HepG2 (cell line): Measurements from ENCODE around the gene EIF4ENIF1. TPM values are rescaled to one million over a fixed set of nuclear protein-coding genes. Genes with fewer than 3 reads are reported as not detected.

Experiments used
- ATAC-seq: fragments of 200-7000 bp; cut with Tn5 transposase; 3 replicates; pipeline ENCODE4 v1.9.1; 2020; ENCODE audit warnings: mild to moderate bottlenecking, moderate library complexity
- BruUV-seq: library from RNA; stranded (reverse); fragments of 400-500 nt; replicated peaks from 2 replicates; lab custom pipeline; 2021; lab: Mats Ljungman, UMichigan
- CTCF ChIA-PET: fragments of 300-600 bp; formaldehyde crosslinking; extraction: SDS; loops from one replicate; lab custom pipeline; 2021; ENCODE audit warnings: low total read pairs, inconsistent platforms, low intra/inter-chr PET ratio; lab: Yijun Ruan, JAX
- POLR2A ChIA-PET: fragments of 350-600 bp; sonication (Branson Sonifier 250); formaldehyde crosslinking; loops from one replicate; lab custom pipeline; 2020; ENCODE audit warnings: antibody characterized with exemption, inconsistent platforms; lab: Yijun Ruan, JAX
- DNase-seq: peaks from one replicate; pipeline ENCODE4 v3.0.0-alpha.2; 2015; ENCODE audit warnings: low spot score
- FAIRE-seq: peaks from 3 replicates; lab custom pipeline; 2011; peaks lifted over from hg19 to GRCh38; lab: Jason Lieb, UNC
- H2AFZ ChIP-seq: one replicate; pipeline ENCODE4 v1.6.1; 2011; ENCODE audit warnings: low read length, inconsistent platforms
- H3K27ac ChIP-seq: fragments of 300-600 bp; 3 replicates; pipeline ENCODE4 v1.8.0; 2011; ENCODE audit warnings: mixed run types, mild to moderate bottlenecking, mixed read lengths, low read length, inconsistent platforms; ENCODE audit not compliant: insufficient read depth; ENCODE audit errors: extremely low read length
- H3K27me3 ChIP-seq, 2 experiments: fragments of 200-600 bp in 1 of 2; 2 replicates in 1 of 2; 3 replicates in 1 of 2; pipeline versions ENCODE4 v1.6.0 to v1.8.0; 2011; ENCODE audit warnings: low read length in 2 of 2, mild to moderate bottlenecking in 2 of 2, moderate library complexity in 2 of 2, inconsistent platforms in 1 of 2; ENCODE audit not compliant: insufficient read depth in 2 of 2, control insufficient read depth in 1 of 2
- H3K36me3 ChIP-seq, 2 experiments: fragments of 200-600 bp in 1 of 2; replicated peaks in 1 of 2; 2 replicates in 1 of 2; 3 replicates in 1 of 2; pipeline versions ENCODE4 v1.5.1 to v1.8.0; 2011; ENCODE audit warnings: low read length in 2 of 2, inconsistent platforms in 1 of 2; ENCODE audit not compliant: insufficient read depth in 2 of 2, control insufficient read depth in 1 of 2
- H3K4me1 ChIP-seq: 2 replicates; pipeline ENCODE4 v1.5.1; 2012; ENCODE audit warnings: low read length, inconsistent platforms; ENCODE audit not compliant: insufficient read depth
- H3K4me2 ChIP-seq: 2 replicates; pipeline ENCODE4 v1.6.0; 2011; ENCODE audit warnings: low read depth, low read length, inconsistent platforms
- H3K4me3 ChIP-seq, 3 experiments: fragments of 200-600 bp in 1 of 3; sonication (generic), shearing (Covaris generic) in 1 of 3; replicated peaks in 1 of 3; 2 replicates each; pipeline ENCODE4 v1.5.1; 2011 to 2016; ENCODE audit warnings: low read length in 3 of 3, inconsistent platforms in 2 of 3, low read depth in 2 of 3, mild to moderate bottlenecking in 2 of 3, control low read depth in 1 of 3, mixed read lengths in 1 of 3; ENCODE audit not compliant: insufficient read depth in 1 of 3
- H3K79me2 ChIP-seq: one replicate; pipeline ENCODE4 v1.6.1; 2011; ENCODE audit warnings: low read length, inconsistent platforms; ENCODE audit not compliant: insufficient read depth
- H3K9ac ChIP-seq: 2 replicates; pipeline ENCODE4 v1.6.0; 2011; ENCODE audit warnings: mild to moderate bottlenecking, low read depth, low read length, inconsistent platforms; ENCODE audit not compliant: insufficient read depth
- H3K9me3 ChIP-seq: 2 replicates; pipeline ENCODE4 v1.5.1; 2012; ENCODE audit warnings: mild to moderate bottlenecking, low read length
- H4K20me1 ChIP-seq: 2 replicates; pipeline ENCODE4 v1.6.0; 2011; ENCODE audit warnings: inconsistent platforms, mild to moderate bottlenecking, low read length, moderate library complexity; ENCODE audit not compliant: insufficient read depth
- BCL3 ChIP-seq: sonication (generic); formaldehyde crosslinking; IDR thresholded peaks from 2 replicates; pipeline ENCODE4 v1.5.1; 2020; ENCODE audit warnings: mild to moderate bottlenecking, missing genetic modification reagents, moderate library complexity
- HDAC6 ChIP-seq: fragments of 200-600 bp; sonication (generic); IDR thresholded peaks from 2 replicates; pipeline ENCODE4 v1.7.0; 2017; ENCODE audit warnings: mild to moderate bottlenecking, antibody characterized with exemption, low read length, low read depth
- HNRNPK ChIP-seq: fragments of 200-400 bp; formaldehyde crosslinking; IDR thresholded peaks from 2 replicates; pipeline ENCODE4 v1.6.1; 2018; ENCODE audit warnings: low read length, low read depth, moderate library complexity, mild to moderate bottlenecking; ENCODE audit not compliant: poor library complexity, severe bottlenecking
- MYC ChIP-seq: sonication (generic); formaldehyde crosslinking; IDR thresholded peaks from 2 replicates; pipeline ENCODE4 v1.9.0; 2021; ENCODE audit warnings: missing genetic modification reagents, borderline replicate concordance
- NR2C2 ChIP-seq: sonication (generic); formaldehyde crosslinking; IDR thresholded peaks from 2 replicates; pipeline ENCODE4 v1.4.0; 2020; ENCODE audit warnings: missing genetic modification reagents, mild to moderate bottlenecking, moderate library complexity, borderline replicate concordance
- POLR2A ChIP-seq, 2 experiments: IDR thresholded peaks; 2 replicates each; pipeline ENCODE4 v1.6.1; 2011; ENCODE audit warnings: low read depth in 2 of 2, low read length in 2 of 2, mild to moderate bottlenecking in 1 of 2, moderate library complexity in 1 of 2; ENCODE audit not compliant: insufficient read depth in 1 of 2
- TFDP1 ChIP-seq: IDR thresholded peaks from 2 replicates; pipeline ENCODE4 v1.6.1; 2016; ENCODE audit warnings: missing compliant biosample characterization, missing genetic modification reagents, borderline replicate concordance
- ZHX2 ChIP-seq, 2 experiments: sonication (generic) in 1 of 2; formaldehyde crosslinking in 1 of 2; IDR thresholded peaks; 2 replicates each; pipeline versions ENCODE4 v1.6.1 to v1.9.0; 2014 to 2022; ENCODE audit warnings: antibody characterized with exemption in 1 of 2, borderline replicate concordance in 1 of 2, inconsistent platforms in 1 of 2, low read depth in 1 of 2, missing genetic modification reagents in 1 of 2
- ZNF543 ChIP-seq: sonication (generic); formaldehyde crosslinking; IDR thresholded peaks from 2 replicates; pipeline ENCODE4 v1.4.0; 2020; ENCODE audit warnings: mild to moderate bottlenecking, missing genetic modification reagents
- ZNF580 ChIP-seq: IDR thresholded peaks from 2 replicates; pipeline ENCODE4 v1.6.1; 2016; ENCODE audit warnings: low read depth, borderline replicate concordance
- ZSCAN9 ChIP-seq: IDR thresholded peaks from 2 replicates; pipeline ENCODE4 v1.6.1; 2016; ENCODE audit warnings: borderline replicate concordance
- WGBS: methylation state at CpG from one replicate; pipeline ENCODE4 v1.1.6; 2017; ENCODE audit warnings: low lambda C conversion rate; 5-methylcytosine and 5-hydroxymethylcytosine counted together
- in situ Hi-C: cut with HindIII; loops from 2 replicates; pipeline ENCODE4 v1.10.0; 2017; ENCODE audit warnings: low pct_unique_long_range_greater_than_20kb; ENCODE audit not compliant: extremely low pct_ligation_motif_present
- intact Hi-C: fragments of 100-400 bp; cut with micrococcal nuclease; formaldehyde crosslinking; loops from one replicate; pipeline ENCODE4 v1.10.0; 2022; ENCODE audit not compliant: unreplicated experiment
- polyA plus RNA-seq, 8 experiments: library from polyadenylated mRNA; depleted of rRNA in 3 of 8; stranded (reverse) in 7 of 8; unstranded in 1 of 8; fragments of >200 nt; fragmentation: Illumina TruSeq in 4 of 8; extraction: Trizol in 4 of 8; gene quantifications; 2 replicates each; pipeline versions ENCODE4 v1.2.1 to v1.2.3, GENCODE V29; 2011 to 2016; ENCODE audit warnings: low read depth in 4 of 8, missing spikeins in 1 of 8, mixed read lengths in 1 of 8; ENCODE audit not compliant: insufficient read depth in 1 of 8
- total RNA-seq, 5 experiments: library from RNA; depleted of rRNA; stranded (reverse); fragments of >200 nt; fragmentation: Illumina TruSeq; extraction: Trizol; gene quantifications; 2 replicates each; pipeline ENCODE4 v1.2.3, GENCODE V29; 2016; ENCODE audit warnings: low read depth in 1 of 5

EIF4ENIF1 gene
- total and polyA plus RNA-seq, 2 of the 13 experiments (the other 11 are each of a cell fraction or from before 2014, with no cell fraction given) = 11.9 to 12.3 TPM

GRCh38 chr22:31496007-31496734 is 6.5 kb upstream of the EIF4ENIF1 start, which contains the start of gene SFI1 (continued):
- 0 out of 2 replicates have a peak, but pooled peaks have one; percentile 29 for TF ChIP-seq ZHX2 (IDR thresholded peaks at IDR 0.05; ENCODE audit: low read depth)
- TF ChIP-seq ZHX2 (CRISPR knock-in tag; IDR thresholded peaks at IDR 0.05; ENCODE audit: borderline replicate concordance) = no peak
- no peak for TF ChIP-seq HDAC6
- TF ChIP-seq, all 625 proteins: peak for 214

- Histone ChIP-seq H3K36me3 (no peaks in the 10 kb centered on the region), H3K9ac (peak overlapping the region; percentile 70; the same call in 1 of the 2 replicates), H3K4me1 (peaks cover 21% of the 10 kb centered on the region), H3K27me3 (no peaks in the 10 kb centered on the region; a peak in 1 of 5 replicates), H2AFZ (peak overlapping the region; percentile 80), H3K4me2 (peak overlapping the region; percentile 82), H3K27ac (peak overlapping the region; percentile 44), H3K9me3 (no peaks in the 10 kb centered on the region), H3K4me3 (peak overlapping the region; percentile 75 to 92 (median 75); a peak in 4 of 6 replicates), H3K79me2 (peaks cover 14% of the 10 kb centered on the region), H4K20me1 (no peaks in the 10 kb centered on the region)
- WGBS = 80% methylated on average over 15 of the region's 15 CpGs
- BruUV-seq = no TSS peak
- POLR2A ChIA-PET = no interaction called here
- in situ Hi-C loops = no loop called here
- intact Hi-C loops = no loop called here
- DNase-seq (no peak), ATAC-seq (no peak), FAIRE-seq (no peak)
- CTCF ChIA-PET = no interaction called here
- no peak for TF ChIP-seq MYC
- no peak for TF ChIP-seq POLR2A (IDR thresholded peaks at IDR 0.05; ENCODE audit: insufficient read depth in 1 of 2, low read depth in 2 of 2, low read length in 2 of 2)
- no peak for TF ChIP-seq NR2C2
- no peak for TF ChIP-seq BCL3 (CRISPR knock-in tag)
- no peak for TF ChIP-seq ZNF543
- TF ChIP-seq ZNF580 (CRISPR knock-in tag) = no peak
- TF ChIP-seq ZSCAN9 (CRISPR knock-in tag) = no peak
- no peak for TF ChIP-seq TFDP1 (CRISPR knock-in tag)
- TF ChIP-seq HNRNPK = no peak
Measured at GRCh38 chr22:31495343-31495742, 5.7 kb upstream of the EIF4ENIF1 start.
